ENCODE data around the gene CDC42SE2. TPM values are rescaled to one million over a fixed set of nuclear protein-coding genes. Genes with fewer than 3 reads are reported as not detected.
"Not testable (repeated sequence)": the region's sequence is repeated elsewhere in the genome, so short reads cannot be mapped to it uniquely, and the experiment has no call there.

The CDC42SE2 gene
- total RNA-seq, 1 donor from 2014 or later, result 41.2 TPM

DNA sequence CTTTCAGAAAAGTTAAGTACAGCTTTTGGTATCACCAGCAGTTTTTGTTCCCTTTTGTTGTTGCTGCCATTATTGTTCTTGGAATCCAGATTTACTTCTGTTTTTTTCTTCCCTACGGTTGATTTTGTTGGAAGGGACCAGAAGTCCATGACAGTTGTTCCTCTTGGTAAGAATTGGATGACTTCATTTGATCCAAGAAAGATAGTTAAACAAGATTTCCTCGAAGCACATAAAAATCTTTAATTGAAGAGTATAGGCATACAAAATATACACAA lies 65.4 kb downstream of the CDC42SE2 start:
- Histone ChIP-seq H3K4me3 (ENCODE audit: low read depth, low read length) (no peak overlapping the region), H3K27me3 (ENCODE audit: control insufficient read depth, insufficient read depth, low read length) (no peaks in the 10 kb centered on the region), H3K36me3 (ENCODE audit: control insufficient read depth, insufficient read depth, low read length) (no peaks in the 10 kb centered on the region)
- TF ChIP-seq CTCF (IDR thresholded peaks at IDR 0.05; ENCODE audit: insufficient read depth, low read length, poor library complexity, severe bottlenecking), result no peak
- no peak for DNase-seq (ENCODE audit: low read depth)

- no peak for TF ChIP-seq CTCF (IDR thresholded peaks at IDR 0.05; ENCODE audit: insufficient read depth, low read length, poor library complexity, severe bottlenecking)
- DNase-seq (ENCODE audit: low read depth), result no peak
- no peak overlapping the region for H3K4me3 ChIP-seq (ENCODE audit: low read depth, low read length)
- no peaks in the 10 kb centered on the region for H3K27me3 ChIP-seq (ENCODE audit: control insufficient read depth, insufficient read depth, low read length)
- no peaks in the 10 kb centered on the region for H3K36me3 ChIP-seq (ENCODE audit: control insufficient read depth, insufficient read depth, low read length)
Measured at GRCh38 chr5:131330031-131330430, 66.2 kb downstream of the CDC42SE2 start.

DNA sequence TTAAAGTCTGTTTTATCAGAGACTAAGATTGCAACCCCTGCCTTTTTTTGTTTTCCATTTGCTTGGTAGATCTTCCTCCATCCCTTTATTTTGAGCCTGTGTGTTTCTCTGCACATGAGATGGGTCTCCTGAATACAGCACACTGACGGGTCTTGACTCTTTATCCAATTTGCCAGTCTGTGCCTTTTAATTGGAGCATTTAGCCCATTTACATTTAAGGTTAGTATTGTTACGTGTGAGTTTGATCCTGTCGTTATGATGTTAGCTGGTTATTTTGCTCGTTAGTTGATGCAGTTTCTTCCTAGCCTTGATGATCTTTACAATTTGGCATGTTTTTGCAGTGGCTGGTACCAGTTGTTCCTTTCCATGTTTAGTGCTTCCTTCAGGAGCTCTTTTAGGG lies 71.9 kb downstream of the CDC42SE2 start:
- H3K36me3 ChIP-seq (ENCODE audit: control insufficient read depth, insufficient read depth, low read length); H3K27me3 ChIP-seq (ENCODE audit: control insufficient read depth, insufficient read depth, low read length); DNase-seq (ENCODE audit: low read depth); H3K4me3 ChIP-seq (ENCODE audit: low read depth, low read length): not testable (repeated sequence)

GRCh38 chr5:131336801-131337200 lies 72.9 kb downstream of the CDC42SE2 start:
- H3K4me3 ChIP-seq (ENCODE audit: low read depth, low read length); H3K27me3 ChIP-seq (ENCODE audit: control insufficient read depth, insufficient read depth, low read length); H3K36me3 ChIP-seq (ENCODE audit: control insufficient read depth, insufficient read depth, low read length); DNase-seq (ENCODE audit: low read depth): not testable (repeated sequence)

GRCh38 chr5:131337240-131338050 lies 73.6 kb downstream of the CDC42SE2 start:
- DNase-seq (ENCODE audit: low read depth); H3K36me3 ChIP-seq (ENCODE audit: control insufficient read depth, insufficient read depth, low read length): not testable (repeated sequence)

DNA sequence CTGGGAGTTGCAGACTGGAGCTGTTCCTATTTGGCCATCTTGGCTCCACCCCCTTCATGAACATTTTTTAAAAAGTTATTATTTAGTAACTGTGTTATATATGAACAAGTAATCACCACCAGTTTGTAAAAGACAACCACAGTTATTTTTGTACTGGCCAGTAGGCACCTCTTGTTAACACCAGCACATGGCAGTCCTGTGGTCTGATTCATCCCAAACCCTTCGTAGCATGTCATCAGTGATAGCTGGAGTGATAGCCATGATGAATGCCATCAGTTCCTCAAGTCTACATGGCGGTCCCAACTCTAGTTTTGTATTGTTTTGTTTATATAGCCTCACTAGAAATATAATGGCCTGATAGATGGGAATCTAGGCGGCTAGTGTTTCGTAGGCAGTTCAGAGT lies 74.2 kb downstream of the CDC42SE2 start:
- Histone ChIP-seq H3K36me3 (ENCODE audit: control insufficient read depth, insufficient read depth, low read length) (no peaks in the 10 kb centered on the region), H3K27me3 (ENCODE audit: control insufficient read depth, insufficient read depth, low read length) (no peaks in the 10 kb centered on the region), H3K4me3 (ENCODE audit: low read depth, low read length) (no peak overlapping the region)
- no peak for DNase-seq (ENCODE audit: low read depth)
- no peak for TF ChIP-seq CTCF (IDR thresholded peaks at IDR 0.05; ENCODE audit: insufficient read depth, low read length, poor library complexity, severe bottlenecking)

More at GRCh38 chr5:131337240-131338050, 73.6 kb downstream of the CDC42SE2 start:
- not testable (repeated sequence) for H3K27me3 ChIP-seq (ENCODE audit: control insufficient read depth, insufficient read depth, low read length); H3K4me3 ChIP-seq (ENCODE audit: low read depth, low read length)

DNA sequence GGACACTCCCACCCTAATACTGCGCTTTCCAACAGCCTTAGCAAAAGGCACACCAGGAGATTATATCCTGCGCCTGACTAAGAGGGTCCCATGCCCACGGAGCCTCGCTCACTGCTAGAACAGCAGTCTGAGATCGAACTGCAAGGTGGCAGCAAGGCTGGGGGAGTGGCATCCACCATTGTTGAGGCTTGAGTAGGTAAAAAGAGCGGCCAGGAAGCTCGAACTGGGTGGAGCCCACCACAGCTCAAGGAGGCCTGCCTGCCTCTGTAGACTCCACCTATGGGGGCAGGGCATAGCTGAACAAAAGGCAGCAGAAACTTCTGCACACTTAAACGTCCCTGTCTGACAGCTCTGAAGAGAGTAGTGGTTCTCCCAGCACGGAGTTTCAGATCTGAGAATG lies 80.4 kb downstream of the CDC42SE2 start:
- DNase-seq (ENCODE audit: low read depth); H3K4me3 ChIP-seq (ENCODE audit: low read depth, low read length); H3K27me3 ChIP-seq (ENCODE audit: control insufficient read depth, insufficient read depth, low read length); H3K36me3 ChIP-seq (ENCODE audit: control insufficient read depth, insufficient read depth, low read length): not testable (repeated sequence)

DNA sequence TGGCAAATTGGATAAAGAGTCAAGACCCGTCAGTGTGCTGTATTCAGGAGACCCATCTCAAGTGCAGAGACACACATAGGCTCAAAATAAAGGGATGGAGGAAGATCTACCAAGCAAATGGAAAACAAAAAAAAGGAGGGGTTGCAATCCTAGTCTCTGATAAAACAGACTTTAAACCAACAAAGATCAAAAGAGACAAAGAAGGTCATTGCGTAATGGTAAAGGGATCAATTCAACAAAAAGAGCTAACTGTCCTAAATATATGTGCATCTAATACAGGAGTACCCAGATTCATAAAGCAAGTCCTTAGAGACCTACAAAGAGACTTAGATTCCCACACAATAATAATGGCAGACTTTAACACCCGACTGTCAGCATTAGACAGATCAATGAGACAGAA lies 82.4 kb downstream of the CDC42SE2 start:
- not testable (repeated sequence) for H3K4me3 ChIP-seq (ENCODE audit: low read depth, low read length); H3K27me3 ChIP-seq (ENCODE audit: control insufficient read depth, insufficient read depth, low read length); DNase-seq (ENCODE audit: low read depth); H3K36me3 ChIP-seq (ENCODE audit: control insufficient read depth, insufficient read depth, low read length)

Measured in kidney epithelial cell (primary cell).